DMS 273 (cell line): Measurements from ENCODE around the gene KCNH8.

Experiments
- DNase-seq: peaks from one replicate; lab custom pipeline; 2025; ENCODE audit not compliant: unreplicated experiment; lab: John Stamatoyannopoulos, UW

Gene KCNH8

DNA sequence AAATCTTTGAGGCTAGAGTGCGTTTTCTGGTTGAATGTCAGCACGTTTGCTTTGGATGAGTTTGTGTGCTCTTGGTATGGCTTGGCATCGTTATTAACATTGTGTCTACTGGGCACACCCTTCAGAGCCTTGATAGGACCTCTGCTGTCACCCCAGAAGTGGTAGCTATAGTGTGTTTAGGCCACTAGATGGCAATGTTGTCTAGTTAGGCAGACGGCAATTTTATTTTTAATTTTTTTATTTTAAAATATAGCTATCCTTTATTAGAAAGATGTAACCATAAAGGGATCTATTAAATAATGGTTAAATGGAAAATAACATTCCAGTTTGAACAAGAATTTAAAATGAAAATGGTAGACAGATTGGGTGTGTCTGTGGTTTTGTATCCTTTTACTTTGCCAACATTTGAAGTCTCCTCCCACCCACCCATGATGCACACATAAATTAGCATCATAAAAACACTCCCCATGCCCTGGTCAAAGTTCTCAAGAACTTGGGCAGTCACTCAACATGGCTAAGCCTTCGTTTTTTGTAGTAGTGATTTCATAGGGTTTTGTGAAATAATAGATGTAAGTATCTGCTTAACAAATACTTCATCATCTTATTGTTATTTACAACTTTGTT lies 200.7 kb downstream of the KCNH8 start:
- peak; percentile 43 for DNase-seq

DNA sequence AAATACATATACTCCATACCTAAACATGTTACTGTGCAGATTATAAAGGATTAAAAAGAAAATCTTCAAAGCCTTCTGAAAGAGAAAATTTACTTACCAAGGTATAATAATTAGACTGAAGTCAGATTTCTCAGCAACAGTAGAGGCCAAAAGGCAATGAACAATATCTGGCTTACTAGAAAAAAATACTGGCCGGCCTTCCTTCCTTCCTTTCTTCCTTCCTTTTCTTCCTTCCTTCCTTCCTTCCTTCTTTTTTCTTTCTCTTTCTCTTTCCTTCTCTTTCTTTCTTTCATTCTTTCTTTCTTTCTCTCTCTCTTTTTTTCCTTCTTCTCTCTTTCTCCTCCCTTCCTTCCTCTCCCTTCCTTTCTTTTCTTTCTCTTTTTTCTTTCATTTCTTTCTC lies 209.6 kb downstream of the KCNH8 start:
- no peak for DNase-seq

DNA sequence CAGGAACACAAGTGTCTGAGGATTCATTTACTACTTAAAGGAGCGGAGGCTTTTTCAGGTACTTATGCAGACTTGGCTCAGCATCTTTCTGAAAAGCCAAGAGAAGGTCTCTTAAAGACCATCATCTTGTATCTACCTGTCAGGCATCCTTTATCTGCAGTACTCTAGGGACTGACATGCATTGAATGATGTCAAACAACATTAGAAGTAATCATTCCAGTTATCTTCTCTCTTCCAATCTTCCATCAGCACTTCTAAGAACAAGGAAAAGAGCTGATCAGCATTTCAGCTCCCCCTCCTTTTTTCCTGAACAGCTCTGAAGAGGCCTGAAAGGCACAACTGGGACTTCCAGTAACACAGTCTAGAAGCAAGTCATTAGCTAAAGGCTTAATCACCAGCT lies 214.8 kb downstream of the KCNH8 start:
- DNase-seq: no peak

DNA sequence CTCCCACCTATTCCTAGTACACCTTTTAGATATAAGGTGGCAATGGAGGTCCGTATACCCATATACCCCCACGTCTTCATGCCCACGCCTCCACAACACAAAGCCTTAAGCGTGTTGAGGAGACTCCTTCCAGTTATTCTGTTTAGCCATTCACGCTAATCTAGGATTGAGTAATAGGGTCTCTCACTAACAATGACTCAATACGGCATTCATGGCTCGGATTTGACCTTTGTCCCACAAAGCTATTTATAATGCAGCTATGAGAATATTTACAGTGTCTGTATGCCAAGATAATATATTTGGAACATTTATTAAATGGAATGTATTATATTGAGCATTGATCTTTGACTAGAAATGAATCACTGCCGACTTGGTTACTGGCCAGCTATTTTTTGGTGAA lies 215.8 kb downstream of the KCNH8 start:
- DNase-seq: no peak

DNA sequence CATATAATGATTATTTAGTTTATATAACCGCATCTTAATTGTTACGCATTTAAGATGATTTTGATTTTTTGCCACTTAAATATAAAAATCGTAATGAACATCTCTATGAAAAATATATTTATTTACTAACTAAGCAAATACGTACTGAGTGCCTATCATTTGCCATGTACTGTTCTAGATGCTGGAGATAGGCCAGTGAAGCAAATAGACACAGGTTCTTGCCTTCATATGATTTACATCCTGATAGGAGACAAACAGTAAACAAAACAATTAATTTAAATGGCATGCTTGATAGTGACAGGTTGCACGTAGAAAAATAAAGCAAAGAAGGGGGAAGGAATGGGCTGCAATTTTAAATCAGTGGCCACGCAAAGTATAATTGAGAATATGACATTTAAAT lies 217.2 kb downstream of the KCNH8 start:
- DNase-seq: no peak

DNA sequence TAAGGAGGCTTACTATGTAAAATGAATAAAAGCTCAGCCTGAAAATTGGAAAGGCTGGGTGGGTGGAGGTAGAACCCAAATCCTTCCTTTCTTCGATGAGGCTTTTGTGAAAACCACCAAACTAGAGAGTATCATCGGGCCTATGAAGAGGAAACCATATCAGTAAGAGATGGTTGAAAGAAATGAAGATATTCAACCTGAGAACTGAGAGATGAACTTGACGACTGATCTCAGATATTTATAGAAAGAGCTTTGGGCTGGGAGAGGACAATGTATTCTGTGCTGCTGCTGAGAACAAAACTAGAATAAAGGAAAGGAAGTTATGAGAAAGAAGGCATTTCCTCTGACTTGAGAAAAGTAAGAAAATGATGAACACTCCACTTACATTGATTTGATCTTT lies 236.6 kb downstream of the KCNH8 start:
- no peak for DNase-seq

DNA sequence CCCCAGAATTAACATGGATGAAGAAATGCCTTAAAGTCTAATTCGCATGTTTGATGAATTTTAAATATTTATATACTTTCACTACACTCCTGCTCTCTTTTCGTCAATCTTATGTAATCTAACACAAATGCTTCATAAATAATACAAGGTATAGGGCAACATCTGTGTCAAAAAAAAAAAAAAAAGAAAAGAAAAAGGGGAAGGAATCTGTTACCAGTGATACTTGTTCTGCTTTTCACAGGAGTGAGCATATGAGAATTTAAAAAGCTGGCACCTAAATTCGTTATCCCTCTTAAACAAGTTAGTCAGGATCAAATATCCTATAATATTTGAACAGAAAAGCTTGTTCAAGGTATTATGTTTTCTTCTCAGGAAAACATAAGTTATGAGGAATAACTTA lies 243.8 kb downstream of the KCNH8 start:
- DNase-seq: no peak

DNA sequence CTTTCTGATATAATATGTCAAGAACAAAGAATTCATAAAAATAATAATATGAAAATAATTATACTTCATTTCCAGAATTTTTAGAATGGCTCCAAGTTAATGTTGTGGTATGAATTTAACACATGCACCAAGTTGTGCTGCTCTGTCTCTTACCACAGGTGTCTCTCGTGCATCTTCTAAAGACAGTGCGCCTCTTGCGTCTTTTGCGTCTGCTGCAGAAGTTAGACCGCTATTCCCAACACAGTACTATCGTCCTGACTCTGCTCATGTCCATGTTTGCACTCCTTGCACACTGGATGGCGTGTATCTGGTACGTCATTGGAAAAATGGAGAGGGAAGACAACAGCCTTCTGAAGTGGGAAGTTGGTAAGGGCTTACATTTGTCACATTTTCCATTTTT lies 246.6 kb downstream of the KCNH8 start:
- DNase-seq: no peak

DNA sequence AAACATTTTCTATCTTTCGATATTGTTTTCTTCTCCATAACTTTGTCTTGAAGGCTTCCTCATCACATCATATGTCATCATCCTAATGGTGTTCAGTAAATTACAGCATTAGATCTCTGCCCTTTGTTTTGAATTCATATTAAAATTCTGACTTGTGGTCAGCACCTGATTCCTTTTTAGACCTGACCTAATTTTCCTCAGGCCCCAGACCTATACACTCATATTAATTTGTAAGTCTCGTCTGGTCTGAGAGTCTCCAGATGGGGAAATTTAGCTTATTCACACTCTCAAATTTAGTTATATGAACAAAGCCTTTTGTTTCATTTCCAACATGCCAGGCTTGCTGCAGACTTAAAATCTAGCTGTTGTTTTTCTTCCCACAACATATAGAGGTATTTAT lies 248.4 kb downstream of the KCNH8 start:
- DNase-seq: no peak

DNA sequence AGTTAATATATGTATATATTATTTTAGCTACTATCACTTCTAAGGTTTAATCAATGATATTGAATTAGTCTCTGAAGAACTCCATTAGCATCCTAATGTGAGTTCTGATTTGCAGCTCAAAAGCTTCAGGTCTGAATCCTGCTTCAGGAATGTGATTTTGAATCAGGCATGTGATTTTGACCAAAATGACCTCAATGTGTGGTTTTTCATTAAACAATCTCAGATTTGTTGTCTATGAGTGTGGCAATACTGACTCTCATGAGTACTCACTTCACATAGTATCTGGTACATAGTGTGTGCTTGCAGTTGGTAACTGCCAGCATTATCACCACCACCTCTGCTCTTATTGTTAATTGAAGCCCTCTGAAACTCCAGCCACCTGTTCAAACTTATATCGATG lies 251.0 kb downstream of the KCNH8 start:
- no peak for DNase-seq

DNA sequence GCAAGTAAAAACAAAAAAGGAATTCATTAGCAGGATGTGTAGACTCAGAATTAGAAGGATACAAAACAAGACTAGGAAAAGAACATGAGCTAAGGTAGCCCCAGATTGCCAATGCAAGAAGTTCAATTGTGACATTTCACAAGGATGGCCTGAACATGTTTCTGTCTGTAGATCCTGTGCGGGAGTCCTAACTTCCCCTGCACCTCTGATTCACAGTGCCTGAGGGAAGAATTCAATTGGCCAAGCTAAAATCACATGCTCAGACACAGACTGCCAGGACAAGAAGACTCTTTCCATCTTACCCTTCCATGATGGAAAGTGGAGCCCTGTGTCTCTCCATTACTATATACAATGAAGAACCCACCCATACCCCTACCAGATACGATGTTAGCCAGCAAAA lies 251.5 kb downstream of the KCNH8 start:
- DNase-seq: no peak

DNA sequence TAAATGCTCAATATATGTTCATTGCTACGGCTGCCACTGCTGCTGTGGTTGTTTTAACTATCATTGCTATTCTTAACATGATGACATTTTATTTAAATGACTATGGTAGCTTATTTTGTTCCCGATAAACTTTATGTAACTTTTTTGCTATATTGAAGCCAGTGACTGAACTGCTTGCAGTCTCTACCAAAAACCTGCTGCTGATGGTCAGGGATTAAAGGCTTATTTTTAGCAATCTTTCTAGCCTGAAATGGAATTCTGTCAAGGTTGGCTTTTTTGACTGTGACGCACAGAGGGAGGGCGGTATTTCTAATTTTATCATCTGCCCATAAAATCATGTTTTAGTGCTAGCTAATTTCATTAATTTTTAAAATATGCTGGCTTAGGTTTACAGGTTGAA lies 271.8 kb downstream of the KCNH8 start:
- DNase-seq: no peak

DNA sequence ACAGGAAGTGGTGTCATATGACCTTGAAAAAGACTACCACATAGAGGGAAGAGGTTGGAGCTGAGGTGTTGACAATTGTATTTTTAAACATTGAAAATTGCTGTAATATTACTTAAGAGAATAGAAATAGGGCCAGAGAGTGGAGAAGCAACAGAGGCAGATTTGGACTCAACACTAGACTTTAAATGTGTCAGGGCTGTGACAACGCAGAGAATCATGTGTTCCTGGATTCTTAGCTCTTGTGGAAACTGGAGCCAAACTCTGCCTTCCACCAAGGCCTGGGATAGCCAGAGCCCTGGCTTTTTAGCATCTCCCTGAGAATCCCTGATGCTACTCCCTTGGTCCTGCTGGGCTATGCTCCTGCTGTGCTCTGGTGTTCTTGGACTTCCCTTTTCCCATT lies 277.5 kb downstream of the KCNH8 start:
- DNase-seq: no peak

DNA sequence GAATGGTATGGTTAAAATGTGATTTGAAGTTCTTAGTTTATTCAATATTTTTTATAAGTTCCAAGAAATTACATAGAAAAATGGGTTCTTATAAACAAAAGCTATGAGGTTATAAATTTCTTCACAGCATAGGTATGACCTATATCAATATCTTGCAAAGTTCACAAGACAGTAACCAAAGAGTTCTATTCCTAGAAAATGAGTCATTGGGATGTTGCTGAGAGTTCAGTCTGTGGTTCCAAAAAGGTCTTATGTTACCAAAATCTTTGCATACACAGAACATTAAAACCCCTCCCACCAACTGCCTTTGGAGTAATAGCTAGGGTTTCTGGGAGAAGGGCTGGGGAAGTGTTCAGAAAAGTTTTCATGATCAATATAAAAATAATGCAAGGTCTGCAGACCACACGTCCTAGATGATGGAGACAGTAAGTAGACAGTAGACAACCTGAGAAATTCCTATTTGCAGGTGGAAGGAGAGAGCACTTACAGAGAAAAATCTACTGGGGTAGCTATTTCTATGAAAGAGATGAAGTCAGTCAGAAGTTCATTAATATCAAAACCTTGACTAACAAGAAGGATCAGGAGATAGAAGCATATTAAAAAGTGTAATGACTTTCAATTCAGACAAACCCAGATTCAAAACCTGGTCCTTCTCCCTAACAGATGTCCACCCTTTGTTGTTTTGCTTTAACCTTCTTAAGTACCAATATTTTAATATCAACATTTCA lies 279.3 kb downstream of the KCNH8 start:
- DNase-seq: no peak

DNA sequence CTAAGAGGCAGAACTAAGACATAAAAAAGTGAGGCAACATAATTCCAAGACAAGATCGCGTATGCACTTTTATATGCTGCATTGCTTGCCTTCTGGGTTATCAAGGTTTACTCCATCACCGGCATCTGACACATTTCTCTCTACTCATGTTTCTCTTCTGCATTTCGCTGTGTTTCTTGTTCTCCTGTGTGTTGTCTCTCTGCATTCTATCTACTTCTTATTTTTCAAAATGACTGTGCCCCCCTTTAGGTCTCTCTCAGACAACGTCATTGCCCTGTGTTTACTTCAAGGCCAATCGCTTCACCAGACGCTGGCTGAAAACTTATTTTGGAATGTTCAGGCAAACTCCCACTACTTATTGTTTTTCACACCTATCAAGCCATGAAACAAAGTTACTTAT lies 280.4 kb downstream of the KCNH8 start:
- no peak for DNase-seq

DNA sequence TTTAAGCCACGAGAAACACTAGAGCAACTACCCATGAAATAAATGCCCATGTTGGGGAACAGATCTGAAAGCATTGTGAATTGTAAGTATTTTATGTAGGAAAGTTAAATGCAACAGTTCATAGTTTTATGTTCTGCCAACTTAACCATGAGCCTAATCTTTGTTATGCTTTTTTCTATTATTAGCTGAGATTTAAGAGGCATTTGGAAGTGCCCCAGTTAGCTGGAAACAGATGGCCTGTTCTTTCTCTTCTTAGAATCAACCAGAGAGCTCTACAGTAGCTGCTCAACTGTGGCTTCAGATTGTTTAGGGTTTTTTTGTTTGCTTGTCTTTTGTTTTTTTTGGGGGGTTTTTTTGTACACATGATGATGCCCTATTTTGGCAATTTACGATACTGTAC lies 284.4 kb downstream of the KCNH8 start:
- DNase-seq: peak; percentile 9

DNA sequence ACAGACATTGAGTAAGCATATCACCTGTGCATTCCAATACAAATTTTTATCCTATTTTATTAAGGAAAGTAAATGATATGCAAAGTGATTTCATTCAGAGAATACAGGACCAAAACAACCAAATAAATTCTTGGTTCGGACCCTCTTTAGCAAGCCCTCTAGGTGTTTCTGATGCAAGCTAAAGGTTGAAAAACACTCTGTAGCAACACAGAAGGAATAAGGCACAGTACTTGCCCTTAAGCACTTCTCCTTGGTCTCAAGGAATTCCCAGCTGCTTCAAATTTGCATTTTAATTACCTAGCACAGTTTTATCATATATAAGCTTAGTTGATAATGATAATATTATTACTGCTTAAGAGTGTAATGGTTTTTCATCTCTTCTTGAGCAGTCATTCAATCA lies 288.4 kb downstream of the KCNH8 start:
- DNase-seq: no peak

DNA sequence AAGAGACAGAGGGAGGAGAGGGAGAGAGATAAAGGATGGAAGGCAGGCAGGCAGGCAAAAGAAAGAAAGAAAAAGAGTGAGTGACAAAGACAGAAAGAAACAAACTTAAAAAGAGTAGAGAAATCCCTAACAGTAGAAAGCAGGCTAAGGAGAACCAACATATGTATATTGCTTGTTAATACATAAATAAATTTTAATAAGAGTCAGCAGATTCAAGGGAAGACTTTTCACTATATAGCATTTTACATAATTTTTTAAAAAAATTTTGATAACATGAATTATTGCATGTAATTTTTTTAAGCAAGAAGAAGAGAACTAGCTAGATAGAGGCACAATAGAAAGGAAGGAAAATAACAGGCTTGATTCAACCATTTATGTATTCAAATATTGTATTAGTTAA lies 291.6 kb downstream of the KCNH8 start:
- no peak for DNase-seq

DNA sequence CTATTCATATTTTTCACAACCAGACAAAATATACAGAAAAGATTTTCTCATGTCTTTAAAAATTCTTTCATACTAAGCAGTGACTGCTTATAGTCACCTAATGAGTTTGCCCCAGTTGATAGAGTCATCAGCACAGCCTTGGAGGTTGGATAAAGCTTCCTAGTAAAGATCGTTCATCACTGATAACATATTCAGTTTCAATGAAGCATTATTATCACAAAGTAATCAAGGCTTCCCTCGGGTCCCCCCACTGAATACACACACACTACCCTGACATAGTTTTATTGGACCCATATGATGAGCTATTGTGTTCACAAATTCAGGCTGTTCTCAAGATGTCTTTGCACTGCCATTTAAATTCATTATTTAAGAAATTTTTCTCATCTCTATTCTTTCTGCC lies 297.8 kb downstream of the KCNH8 start:
- DNase-seq: no peak

DNA sequence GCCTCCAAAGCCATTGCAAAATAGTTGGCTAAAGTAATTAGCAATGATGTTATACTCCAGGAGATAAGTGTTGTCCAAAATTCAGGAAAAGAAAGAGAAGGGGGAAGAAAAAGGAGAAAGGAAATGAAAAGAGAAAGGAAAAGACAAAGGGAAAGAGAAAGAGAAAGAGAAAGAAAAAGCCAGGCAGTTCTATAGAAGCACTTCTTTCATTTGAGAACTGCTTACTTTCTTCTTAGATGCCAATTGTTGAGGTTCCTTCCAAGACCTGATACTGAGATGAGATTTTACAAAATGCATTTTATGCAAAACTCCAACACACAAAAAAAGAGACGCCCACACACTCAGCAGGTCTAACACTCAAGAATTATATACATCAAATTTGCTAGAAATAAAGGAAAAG lies 298.4 kb downstream of the KCNH8 start:
- no peak for DNase-seq

DNA sequence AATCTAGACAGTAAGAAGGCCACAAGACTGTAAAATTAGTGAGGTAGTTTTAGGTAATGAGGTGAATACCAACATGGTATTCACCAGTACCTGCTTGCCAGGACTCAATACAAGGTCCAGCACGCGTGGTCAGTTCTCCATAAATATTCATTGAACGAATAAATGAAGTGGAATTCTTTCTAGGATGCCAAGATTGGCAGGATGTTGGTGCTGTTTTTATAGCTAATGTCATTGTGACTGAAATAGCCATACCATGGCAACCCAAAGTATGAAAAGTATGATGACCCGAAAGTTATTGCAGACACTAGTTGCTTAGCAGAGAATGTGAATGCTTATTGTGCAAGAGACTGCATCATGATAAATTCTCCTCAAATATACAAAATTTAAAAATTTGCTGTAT lies 307.2 kb downstream of the KCNH8 start:
- no peak for DNase-seq

DNA sequence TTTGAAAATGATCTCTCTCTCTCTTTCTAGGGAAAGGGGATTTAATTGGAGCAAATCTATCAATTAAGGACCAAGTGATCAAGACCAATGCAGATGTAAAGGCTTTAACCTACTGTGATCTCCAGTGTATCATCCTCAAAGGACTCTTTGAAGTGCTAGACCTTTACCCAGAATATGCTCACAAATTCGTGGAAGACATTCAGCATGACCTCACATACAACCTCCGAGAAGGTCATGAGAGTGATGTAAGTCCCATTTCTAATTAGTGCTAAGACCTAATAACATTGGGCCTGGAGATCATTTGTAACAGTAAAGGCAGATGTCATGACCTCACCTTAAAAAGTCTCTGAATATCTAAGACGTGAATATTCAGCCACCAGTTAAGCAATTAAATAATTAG lies 308.4 kb downstream of the KCNH8 start:
- no peak for DNase-seq

DNA sequence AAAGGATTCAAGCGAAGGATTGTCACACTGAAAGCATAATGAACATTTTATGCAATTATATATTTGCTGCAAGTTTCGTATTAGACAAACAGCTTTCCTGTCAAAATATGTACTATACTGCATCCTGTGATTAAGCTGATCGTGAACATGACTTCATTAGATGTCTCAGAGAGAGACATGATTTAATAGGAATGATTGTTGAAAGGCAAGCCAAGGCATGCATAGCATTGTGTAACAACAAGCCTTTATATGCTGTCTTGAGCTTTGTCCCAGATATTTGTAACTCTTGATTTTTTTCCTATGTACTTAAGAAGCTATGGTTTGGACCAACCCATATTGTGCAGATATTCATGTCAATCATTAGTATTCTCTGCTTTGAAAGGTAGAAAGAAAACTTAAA lies 309.1 kb downstream of the KCNH8 start:
- no peak for DNase-seq
